ENCODE measurements around the gene MBOAT2. TPM values are rescaled to one million over a fixed set of nuclear protein-coding genes. Genes with fewer than 3 reads are reported as not detected.
"Not testable (repeated sequence)": the region's sequence is repeated elsewhere in the genome, so short reads cannot be mapped to it uniquely, and the experiment has no call there.

Gene MBOAT2
- total RNA-seq, 4 donors from 2014 or later: 20.0 to 83.0 (median 30.3) TPM

DNA sequence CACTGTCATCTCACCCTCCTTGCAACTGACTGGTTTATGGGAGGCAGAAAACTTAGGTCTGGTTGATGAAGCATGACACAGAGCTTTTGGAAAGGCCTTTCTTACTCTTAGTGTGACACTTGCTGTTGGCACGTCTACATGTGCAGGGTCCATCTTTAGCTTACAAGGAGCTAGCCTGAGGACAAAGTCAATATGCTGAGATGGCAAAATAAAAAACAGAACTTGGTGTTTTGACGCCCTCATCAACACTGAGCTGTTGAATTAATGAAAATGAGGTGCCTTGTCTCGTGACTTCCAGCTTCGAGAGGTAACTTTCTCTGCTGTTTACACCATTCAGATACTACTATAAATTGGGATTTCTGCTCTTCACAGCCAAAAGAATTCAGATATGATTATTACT lies 87.5 kb downstream of the MBOAT2 start:
- Histone ChIP-seq H3K4me1 (no peaks in the 10 kb centered on the region), H3K36me3 (no peaks in the 10 kb centered on the region), H3K27me3 (no peaks in the 10 kb centered on the region), H3K4me3 (no peak overlapping the region), H3K9me3 (peaks cover 0 to 4% of the 10 kb centered on the region in 2 donors), H3K27ac (no peak overlapping the region)
- no peak for TF ChIP-seq POLR2A (IDR thresholded peaks at IDR 0.05)
- TF ChIP-seq, protein P1, sequence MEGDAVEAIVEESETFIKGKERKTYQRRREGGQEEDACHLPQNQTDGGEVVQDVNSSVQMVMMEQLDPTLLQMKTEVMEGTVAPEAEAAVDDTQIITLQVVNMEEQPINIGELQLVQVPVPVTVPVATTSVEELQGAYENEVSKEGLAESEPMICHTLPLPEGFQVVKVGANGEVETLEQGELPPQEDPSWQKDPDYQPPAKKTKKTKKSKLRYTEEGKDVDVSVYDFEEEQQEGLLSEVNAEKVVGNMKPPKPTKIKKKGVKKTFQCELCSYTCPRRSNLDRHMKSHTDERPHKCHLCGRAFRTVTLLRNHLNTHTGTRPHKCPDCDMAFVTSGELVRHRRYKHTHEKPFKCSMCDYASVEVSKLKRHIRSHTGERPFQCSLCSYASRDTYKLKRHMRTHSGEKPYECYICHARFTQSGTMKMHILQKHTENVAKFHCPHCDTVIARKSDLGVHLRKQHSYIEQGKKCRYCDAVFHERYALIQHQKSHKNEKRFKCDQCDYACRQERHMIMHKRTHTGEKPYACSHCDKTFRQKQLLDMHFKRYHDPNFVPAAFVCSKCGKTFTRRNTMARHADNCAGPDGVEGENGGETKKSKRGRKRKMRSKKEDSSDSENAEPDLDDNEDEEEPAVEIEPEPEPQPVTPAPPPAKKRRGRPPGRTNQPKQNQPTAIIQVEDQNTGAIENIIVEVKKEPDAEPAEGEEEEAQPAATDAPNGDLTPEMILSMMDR (IDR thresholded peaks at IDR 0.05): no peak
- intact Hi-C loops (cut with DNase I; ENCODE audit: low total_unique reads): no loop called here
- no peak for DNase-seq

DNA sequence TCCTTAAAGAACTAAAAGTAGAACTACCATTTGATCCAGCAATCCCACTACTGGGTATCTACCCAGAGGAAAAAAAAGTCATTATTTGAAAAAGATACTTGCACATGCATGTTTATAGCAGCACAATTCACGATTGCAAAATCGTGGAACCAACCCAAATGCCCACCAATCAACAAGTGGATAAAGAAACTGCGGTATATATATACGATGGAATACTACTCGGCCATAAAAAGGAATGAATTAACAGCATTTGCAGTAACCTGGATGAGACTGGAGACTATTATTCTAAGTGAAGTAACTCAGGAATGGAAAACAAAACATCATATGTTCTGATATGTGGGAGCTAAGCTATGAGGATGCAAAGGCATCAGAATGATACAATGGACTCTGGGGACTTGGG lies 89.7 kb downstream of the MBOAT2 start:
- intact Hi-C loops (cut with DNase I; ENCODE audit: low total_unique reads); H3K27me3 ChIP-seq; H3K36me3 ChIP-seq; H3K9me3 ChIP-seq; H3K27ac ChIP-seq; H3K4me1 ChIP-seq; H3K4me3 ChIP-seq; DNase-seq: not testable (repeated sequence)

DNA sequence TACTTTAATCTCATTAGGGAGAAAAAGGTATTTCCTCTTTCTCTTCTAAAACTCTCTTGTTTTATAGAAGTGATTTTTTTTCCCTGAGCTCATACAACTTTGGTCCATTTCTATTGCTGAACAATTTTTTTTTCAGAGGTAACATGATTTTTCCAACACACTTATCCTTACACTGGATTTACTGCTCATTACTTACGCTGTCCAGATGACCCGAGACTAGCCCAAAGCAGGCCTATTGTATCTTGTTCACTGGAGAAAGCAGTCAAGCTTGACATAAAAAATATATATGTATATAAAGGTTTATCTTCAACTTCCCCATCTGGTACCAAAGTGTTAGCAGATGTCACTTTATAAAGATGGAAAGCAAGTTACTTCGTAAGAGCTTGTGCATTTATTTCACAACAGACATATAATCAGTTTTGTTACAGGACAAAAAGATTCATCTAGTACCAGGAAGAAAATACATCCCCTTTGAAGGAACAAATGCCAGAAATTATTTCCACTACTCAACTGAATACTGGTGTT lies 95.7 kb downstream of the MBOAT2 start:
- DNase-seq: no peak
- H3K27me3 ChIP-seq: no peaks in the 10 kb centered on the region
- intact Hi-C loops (cut with DNase I; ENCODE audit: low total_unique reads): no loop called here
- peaks cover 0 to 4% of the 10 kb centered on the region in 2 donors for H3K9me3 ChIP-seq
- no peak for TF ChIP-seq POLR2A (IDR thresholded peaks at IDR 0.05)
- TF ChIP-seq, protein P1 (IDR thresholded peaks at IDR 0.05): no peak
- no peaks in the 10 kb centered on the region for H3K36me3 ChIP-seq
- no peaks in the 10 kb centered on the region for H3K4me1 ChIP-seq
- H3K27ac ChIP-seq: no peak overlapping the region
- H3K4me3 ChIP-seq: no peak overlapping the region

DNA sequence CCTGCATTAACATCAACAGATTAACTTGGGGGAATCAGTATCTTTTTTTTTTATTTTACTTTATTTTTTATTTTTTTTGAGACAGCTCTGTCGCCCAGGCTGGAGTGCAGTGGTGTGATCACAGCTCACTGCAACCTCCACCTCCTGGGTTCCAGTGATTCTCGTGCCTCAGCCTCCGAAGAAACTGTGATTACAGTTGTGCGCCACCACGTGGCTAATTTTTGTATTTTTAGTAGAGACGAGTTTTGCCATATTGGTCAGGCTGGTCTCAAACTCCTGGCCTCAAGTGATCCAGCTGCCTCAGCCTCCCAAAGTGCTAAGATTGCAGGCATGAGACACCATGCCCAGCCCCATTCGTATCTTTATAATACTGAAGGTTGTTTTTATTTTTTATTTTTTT lies 99.6 kb downstream of the MBOAT2 start:
- H3K27me3 ChIP-seq; H3K36me3 ChIP-seq; intact Hi-C loops (cut with DNase I; ENCODE audit: low total_unique reads); H3K9me3 ChIP-seq; DNase-seq; H3K4me3 ChIP-seq; H3K27ac ChIP-seq; H3K4me1 ChIP-seq: not testable (repeated sequence)

DNA sequence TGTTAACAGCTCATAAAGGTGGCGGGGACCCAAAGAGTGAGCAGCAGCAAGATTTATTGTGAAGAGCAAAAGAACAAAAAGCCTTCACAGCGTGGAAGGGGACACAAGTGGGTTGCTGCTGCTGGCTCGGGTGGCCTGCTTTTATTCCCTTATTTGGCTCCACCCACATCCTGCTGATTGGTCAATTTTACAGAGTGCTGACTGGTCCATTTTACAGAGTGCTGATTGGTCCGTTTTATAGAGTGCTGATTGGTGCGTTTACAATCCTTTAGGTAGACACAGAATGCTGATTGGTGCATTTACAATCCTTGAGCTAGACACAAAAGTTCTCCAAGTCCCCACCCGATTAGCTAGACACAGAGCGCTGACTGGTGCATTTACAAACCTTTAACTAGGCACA lies 100.7 kb downstream of the MBOAT2 start:
- H3K27me3 ChIP-seq; H3K27ac ChIP-seq; DNase-seq; intact Hi-C loops (cut with DNase I; ENCODE audit: low total_unique reads); H3K36me3 ChIP-seq; H3K4me3 ChIP-seq; H3K9me3 ChIP-seq; H3K4me1 ChIP-seq: not testable (repeated sequence)

DNA sequence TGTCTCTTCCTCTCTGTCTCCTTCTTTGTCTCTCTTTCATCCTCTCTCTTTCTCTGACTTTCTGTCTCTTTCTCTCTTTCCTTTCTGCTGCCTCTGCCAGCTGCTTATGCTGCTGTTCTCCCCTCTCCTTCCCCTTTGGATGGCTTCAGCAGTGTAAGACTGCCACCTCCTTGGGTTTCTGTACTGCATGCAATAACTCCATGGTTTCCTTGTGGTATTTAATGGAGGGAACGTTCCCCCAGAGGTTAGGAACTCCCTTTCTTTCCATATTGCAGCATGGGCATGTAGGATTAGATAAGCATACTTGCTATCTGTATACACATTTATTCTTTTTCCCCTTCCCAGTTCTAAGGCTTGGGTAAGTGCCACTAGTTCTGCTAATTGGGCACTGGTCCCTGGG lies 106.3 kb downstream of the MBOAT2 start:
- H3K4me3 ChIP-seq; intact Hi-C loops (cut with DNase I; ENCODE audit: low total_unique reads); H3K36me3 ChIP-seq; H3K27ac ChIP-seq; H3K4me1 ChIP-seq; H3K27me3 ChIP-seq; H3K9me3 ChIP-seq; DNase-seq: not testable (repeated sequence)

DNA sequence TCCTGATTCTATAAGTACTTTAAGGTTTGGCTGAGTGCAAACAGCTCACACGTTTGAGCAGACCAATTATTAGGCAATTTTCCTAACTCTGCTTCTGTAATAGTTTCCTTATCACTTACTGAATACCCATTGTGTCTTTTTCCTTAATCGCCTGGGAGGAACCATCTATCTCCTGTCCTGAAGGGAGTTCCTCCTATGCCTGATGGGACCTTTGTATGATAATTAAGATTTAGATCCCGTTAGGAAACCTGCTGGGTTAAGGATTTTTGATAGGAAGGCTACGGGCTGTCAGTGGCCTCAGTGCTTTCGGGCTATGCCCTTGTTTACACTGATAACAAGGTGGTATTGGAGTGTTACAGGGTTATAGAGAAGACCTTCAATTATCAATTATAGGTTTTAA lies 106.8 kb downstream of the MBOAT2 start:
- H3K36me3 ChIP-seq; DNase-seq; H3K27me3 ChIP-seq; H3K4me3 ChIP-seq; H3K9me3 ChIP-seq; intact Hi-C loops (cut with DNase I; ENCODE audit: low total_unique reads); H3K4me1 ChIP-seq; H3K27ac ChIP-seq: not testable (repeated sequence)

DNA sequence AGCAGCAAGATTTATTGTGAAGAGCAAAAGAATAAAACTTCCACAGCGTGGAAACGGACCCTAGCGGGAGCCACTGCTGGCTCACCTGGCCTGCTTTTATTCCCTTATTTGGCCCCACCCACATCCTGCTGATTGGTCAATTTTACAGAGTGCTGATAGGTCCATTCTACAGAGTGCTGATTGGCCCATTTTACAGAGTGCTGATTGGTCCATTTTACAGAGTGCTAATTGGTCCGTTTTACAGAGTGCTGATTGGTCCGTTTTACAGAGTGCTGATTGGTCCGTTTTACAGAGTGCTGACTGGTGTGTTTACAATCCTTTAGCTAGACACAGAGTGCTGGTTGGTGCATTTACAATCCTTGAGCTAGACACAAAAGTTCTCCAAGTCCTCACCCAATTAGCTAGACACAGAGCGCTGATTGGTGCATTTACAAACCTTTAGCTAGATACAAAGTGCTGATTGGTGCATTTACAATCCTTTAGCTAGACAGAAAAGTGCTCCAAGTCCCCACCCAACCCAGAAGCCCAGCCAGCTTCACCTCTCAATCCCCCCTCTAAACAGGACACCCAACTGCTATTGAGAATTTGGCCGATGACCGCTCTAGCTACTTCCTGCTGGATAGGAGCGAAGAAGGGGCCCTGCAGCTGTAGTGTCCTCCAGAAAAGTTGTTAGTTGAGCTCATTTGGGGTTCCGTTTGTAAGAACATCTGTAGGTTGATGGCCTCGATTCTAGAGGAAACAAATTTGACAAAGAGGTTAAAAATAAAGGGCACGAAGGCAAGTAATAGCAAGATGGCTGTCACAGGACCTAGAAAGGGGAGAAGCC lies 108.2 kb downstream of the MBOAT2 start:
- H3K9me3 ChIP-seq; H3K4me3 ChIP-seq; H3K4me1 ChIP-seq; DNase-seq; intact Hi-C loops (cut with DNase I; ENCODE audit: low total_unique reads); H3K27ac ChIP-seq; H3K27me3 ChIP-seq; H3K36me3 ChIP-seq: not testable (repeated sequence)
